SH-SY5Y (cell line): ENCODE data around the gene TMEM165.

Experiments
- GATA2 ChIP-seq: IDR thresholded peaks from 2 replicates; pipeline ENCODE4 v1.6.1; 2011; ENCODE audit warnings: mild to moderate bottlenecking, low read depth, low read length
- GATA3 ChIP-seq: IDR thresholded peaks from 2 replicates; pipeline ENCODE4 v1.6.1; 2011; ENCODE audit warnings: low read depth, mild to moderate bottlenecking, low read length, moderate library complexity

DNA sequence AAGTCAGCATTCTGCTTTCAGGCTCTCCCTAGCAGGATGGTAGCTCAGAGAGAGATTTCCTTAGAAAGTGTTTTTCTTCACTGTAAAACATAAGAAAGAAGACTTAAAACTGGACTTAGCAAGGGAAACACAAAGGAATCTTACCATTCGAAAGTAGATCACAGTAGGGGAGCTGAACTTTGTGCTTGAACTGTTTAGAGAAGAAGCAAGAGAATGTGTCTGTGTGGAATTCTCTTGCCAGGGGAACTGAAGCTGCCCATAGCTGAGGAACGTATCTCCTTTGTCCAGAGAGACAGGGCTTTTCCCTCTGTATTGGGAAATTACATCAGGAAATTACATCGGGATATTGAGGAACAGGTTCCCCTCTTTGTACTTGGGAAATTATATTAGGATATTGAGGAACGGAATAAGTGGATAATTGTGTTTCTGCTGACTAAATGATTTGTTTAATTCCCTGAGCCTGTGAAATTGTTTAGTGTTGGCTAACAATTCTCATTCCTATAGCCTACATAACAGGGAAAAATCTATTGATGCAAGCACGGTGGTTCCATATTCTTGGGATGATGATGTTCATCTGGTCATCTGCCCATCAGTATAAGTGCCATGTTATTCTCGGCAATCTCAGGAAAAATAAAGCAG, 28.6 kb upstream of the TMEM165 start:
- TF ChIP-seq GATA3 (no peak), GATA2 (no peak)
